ENCODE results near the gene PPP1R9B. TPM values are rescaled to one million over a fixed set of nuclear protein-coding genes. Genes with fewer than 3 reads are reported as not detected.
A peak's percentile ranks its signal among the peaks of the same experiment; 100 is the strongest.

The PPP1R9B gene, protein sequence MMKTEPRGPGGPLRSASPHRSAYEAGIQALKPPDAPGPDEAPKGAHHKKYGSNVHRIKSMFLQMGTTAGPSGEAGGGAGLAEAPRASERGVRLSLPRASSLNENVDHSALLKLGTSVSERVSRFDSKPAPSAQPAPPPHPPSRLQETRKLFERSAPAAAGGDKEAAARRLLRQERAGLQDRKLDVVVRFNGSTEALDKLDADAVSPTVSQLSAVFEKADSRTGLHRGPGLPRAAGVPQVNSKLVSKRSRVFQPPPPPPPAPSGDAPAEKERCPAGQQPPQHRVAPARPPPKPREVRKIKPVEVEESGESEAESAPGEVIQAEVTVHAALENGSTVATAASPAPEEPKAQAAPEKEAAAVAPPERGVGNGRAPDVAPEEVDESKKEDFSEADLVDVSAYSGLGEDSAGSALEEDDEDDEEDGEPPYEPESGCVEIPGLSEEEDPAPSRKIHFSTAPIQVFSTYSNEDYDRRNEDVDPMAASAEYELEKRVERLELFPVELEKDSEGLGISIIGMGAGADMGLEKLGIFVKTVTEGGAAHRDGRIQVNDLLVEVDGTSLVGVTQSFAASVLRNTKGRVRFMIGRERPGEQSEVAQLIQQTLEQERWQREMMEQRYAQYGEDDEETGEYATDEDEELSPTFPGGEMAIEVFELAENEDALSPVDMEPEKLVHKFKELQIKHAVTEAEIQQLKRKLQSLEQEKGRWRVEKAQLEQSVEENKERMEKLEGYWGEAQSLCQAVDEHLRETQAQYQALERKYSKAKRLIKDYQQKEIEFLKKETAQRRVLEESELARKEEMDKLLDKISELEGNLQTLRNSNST
- total RNA-seq (2014; rRNA removed; shearing (Covaris generic)), result 16.3 and 18.5 TPM in 2 replicates

DNA sequence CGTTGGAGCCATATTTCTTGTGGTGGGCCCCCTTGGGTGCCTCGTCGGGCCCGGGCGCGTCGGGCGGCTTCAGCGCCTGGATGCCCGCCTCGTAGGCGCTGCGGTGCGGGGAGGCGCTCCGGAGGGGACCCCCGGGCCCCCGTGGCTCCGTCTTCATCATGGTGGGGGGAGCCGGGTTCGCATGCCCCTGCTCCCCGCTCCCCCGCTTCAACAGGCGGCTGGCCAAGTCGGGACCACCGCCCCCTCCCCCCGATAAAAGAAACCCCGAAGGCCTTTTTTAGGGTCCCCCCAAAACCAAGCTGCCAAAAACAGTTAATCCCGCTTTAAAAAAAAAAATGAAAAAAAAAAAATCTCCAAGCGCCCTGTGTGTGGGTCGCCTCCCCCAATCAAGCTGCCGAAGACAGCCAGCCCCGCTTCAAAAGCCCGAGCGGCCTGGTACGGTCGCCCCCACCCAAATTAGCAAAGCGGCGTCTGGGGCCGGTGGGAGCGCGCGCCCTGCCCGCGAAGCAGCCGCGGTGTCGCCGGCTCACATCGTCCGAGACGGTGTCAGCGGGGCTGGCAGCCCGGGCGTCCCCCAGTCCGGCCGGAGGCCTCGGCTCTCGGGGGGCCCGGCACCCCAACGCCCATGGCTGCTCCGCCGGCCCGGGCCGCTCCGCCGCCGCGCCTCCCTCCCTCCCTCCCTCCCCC, at the start of gene PPP1R9B:
PPP1R9B (minus strand) TSS at position 324 of the 687 bp plus-strand sequence; CDS start at position 160, 164 bp downstream.
- no peak for DNase-seq (ENCODE audit: low spot score)

DNA sequence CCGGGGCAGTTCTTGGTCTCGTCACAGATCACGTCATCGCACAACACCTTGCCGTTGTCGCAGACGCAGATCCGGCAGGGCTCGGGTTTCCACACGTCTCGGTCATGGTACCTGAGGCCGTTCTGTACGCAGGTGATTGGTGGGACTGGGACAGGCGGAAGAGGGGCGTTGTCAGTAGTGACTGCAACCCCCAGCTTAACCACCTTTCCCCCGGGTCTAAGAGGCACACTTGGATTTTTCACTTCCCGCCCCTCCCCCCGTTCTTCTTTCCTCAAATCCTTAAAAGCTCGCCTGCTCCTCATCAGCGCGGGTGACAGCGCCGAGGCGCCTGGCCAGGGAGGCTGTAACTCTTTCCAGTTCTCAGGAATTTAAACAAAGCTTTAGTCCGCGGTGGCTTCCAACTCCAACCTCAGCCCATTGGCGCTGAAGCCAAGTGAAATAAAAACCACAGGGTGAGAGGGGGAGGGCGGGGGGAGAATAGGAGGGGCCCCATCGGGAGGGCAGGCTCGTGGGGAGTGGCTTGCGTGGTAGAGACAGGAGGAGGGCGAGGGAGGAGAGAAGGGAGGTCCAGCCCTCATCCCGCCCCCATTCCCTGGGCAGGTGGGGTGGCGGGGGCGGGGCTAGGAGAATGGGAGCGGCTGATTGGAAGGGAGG, 49.5 kb upstream of the PPP1R9B start:
- DNase-seq (ENCODE audit: low spot score), result peak; percentile 97

DNA sequence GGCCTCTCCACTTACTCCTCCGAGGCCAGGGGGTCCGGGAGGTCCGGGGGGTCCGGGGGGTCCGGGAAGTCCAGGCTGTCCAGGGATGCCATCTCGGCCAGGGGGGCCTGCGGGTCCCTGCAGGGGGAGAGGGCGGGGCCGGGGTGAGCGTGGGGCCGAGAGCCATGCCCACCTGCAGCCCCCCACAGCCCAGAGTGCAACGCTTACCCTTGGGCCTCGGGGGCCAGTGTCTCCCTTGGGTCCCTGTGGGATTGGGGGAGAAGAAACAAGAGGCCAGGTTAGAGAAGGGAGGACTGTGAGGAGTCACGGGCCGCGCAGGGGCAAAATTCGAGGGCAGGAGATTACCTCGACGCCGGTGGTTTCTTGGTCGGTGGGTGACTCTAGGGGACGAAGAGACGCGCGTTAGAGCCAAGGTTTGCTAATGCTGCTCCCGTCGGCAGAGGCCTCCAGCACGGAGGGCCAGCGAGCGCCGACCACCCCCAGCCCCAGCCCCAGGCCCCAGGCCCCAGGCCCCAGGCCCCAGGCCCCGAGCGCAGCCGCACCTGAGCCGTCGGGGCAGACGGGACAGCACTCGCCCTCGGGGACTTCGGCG, 48.8 kb upstream of the PPP1R9B start:
- no peak for DNase-seq (ENCODE audit: low spot score)

DNA sequence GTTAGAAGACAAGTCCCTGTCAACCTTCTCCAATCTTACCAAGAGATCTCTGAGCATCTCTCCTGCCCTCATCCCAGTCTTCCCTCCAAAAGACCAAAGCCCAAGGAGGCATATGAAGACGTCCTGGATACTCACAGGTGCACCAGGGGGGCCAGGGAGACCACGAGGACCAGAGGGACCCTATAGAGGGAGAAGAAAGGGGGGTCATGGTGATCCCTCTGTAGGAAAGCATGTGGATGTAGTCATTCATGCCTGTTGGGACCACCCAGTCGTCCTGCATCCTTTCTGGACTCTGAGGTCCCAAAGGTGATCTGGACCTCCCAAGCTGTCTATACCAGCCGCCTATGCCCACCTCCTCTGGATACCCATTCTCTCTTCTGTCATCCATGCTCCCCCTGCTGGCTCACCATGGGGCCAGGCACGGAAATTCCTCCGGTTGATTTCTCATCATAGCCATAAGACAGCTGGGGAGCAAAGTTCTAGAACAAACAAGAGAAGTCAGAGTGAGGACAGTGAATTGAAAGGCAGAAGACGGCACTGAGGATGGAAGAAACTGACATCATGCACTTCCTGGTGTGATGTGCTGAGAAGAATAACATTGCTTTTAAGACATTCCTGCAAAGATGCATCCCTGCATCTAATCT, 47.7 kb upstream of the PPP1R9B start:
- DNase-seq (ENCODE audit: low spot score), result peak; percentile 65

DNA sequence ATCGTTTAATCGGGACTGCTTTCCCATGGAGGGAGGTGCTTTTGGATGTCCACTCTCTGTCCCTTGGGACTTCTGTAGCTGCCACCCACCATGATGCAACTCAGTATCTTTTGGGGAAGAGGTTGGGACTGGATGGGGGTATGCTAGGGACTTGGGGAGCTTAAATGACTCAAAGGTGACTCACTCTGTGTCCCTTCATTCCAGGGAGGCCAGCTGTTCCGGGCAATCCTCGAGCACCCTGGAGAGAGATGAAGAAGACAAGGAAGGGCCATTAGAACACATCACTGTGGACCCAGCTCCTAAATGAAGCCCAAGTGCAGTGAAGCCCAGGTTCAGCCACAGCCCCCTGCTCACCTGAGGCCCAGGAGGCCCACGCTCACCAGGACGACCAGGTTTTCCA, 46.3 kb upstream of the PPP1R9B start:
- DNase-seq (ENCODE audit: low spot score), result no peak

DNA sequence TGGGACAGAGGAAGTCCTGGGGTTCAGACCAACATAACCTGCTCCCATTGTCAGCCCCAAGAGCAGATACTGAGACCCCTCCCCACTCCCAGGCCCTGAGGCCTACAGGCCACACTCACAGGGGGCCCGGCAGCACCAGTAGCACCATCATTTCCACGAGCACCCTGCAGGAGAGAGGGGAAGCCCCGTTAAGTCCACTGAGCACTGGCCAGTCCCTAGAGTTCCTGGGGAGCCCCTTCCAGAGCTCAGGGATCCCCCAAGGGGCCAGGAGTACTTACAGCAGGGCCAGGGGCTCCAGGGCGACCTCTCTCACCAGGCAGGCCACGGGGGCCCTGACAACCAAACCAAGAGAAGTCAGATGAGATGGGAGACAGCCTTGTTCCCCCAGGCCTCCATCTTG, 45.6 kb upstream of the PPP1R9B start:
- no peak for DNase-seq (ENCODE audit: low spot score)

DNA sequence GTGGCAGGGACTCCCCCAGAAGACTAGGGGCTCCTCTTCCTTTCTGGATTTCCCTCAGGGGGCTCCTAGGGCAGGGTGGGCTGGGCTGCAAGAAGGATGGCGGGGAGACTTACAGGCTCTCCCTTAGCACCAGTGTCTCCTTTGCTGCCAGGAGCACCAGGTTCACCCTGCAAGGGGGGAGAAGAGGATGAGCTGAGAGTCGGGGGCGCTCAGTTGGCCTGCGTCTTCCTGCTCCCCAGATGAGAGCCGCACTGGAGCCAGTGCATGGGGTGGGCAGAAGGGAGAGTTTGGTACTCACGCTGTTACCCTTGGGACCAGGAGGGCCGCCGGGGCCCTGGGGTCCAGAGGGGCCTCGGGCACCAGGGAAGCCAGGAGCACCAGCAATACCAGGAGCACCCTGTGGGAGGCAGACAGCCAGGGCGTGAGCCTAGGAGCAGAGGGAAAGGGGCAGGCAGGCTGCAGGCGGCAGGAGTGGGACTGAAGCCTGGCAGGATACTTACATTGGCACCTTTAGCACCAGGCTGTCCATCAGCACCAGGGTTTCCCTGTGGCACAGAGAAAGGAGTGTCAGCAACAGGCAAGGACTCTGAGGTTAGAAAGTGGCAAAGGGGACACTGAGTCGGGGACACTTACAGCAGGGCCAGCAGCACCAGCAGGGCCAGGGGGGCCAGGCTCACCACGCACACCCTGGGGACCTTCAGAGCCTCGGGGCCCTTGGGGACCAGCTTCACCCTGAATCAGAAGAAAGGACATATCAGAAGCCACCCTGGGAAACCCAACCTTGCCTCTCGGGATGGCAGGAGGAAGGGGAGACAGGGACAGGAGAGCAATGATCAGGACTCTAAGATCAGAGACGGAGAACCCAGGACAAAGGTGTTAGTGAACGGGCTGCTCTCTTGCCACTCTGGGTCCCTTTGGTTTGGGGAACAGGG, 44.7 kb upstream of the PPP1R9B start:
- DNase-seq (ENCODE audit: low spot score), result no peak

DNA sequence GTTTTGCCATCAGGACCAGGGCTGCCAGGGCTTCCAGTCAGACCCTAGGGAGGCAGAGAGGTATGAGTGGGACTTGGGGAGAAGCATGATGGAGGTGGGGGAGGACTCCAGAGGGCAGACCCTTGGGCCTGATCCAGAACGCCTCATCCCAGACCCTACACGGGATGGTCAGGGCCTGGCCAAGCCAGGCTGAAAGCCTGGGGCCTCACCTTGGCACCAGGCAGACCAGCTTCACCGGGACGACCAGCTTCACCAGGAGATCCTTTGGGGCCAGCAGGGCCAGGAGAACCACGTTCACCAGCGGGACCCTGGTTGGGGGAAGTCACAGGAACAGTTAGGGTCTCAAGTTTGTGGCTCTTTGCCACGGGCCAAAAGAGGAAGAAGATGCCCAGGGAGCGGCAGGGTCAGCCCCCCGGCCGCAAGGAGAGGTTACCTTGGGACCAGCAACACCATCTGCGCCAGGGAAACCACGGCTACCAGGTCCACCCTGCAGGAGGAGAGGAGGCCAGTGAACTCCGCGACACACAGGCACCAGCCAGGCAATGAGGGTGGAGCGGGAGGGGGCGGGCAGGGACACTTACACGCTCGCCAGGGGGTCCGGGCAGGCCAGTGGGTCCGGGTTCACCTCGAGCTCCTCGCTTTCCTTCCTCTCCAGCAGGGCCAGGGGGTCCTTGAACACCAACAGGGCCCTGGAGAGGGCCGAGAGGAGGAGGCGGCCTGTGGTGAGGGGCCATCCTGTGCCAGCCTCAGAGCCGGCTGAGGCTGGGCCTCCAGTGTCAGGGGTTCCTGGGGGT, 43.9 kb upstream of the PPP1R9B start:
- no peak for DNase-seq (ENCODE audit: low spot score)

DNA sequence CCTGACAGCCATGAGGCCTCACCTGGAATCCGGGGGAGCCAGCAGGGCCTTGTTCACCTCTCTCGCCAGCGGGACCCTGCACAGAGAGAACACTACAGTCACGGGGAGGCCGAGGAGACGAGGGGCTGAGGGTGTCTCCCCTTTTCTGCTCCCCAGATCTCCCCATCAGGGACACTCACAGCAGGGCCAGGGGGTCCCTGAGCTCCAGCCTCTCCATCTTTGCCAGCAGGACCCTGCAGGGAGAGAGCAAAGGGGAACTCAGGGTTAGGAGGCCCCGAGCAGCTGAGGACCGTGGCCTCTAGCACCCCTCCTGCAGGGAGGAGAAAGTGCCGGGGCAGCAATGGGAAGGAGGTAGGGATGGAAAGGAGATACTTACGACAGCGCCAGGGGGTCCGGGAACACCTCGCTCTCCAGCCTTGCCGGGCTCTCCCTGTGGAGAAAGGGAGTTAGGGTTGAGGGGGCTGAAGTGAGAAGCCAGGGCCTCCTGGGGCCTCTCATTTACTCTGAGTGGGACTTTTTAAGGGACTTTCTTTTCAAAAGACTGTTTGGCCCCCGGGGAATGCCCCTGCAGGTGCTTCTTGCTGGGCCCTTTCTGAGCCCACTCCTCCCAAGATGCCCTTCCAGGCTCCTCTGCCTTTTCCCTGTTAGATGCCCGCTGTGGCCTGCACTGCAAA, 42.3 kb upstream of the PPP1R9B start:
- no peak for DNase-seq (ENCODE audit: low spot score)

DNA sequence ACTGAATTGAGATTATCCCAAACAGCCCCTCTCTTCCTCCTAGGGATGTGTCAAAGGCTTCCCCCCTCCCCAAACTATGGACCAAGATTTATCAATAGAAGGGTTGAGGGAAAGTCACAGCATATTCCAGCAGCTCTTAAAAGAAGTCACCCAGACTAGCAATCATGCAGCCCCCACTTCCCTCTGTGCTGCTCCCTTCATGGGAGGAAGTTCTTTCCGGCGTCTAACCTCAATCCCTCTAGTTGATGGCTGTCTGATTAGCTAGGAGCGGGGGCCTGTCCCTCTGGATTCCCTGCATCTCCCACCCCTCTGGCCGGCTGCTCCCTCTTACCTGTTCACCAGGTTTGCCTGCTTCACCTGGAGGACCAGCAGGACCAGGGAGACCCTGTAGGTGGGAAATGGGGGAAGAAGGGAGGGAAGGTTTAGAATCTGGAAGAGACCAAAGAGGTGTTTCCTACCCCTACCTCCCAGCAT, 41.7 kb upstream of the PPP1R9B start:
- no peak for DNase-seq (ENCODE audit: low spot score)

DNA sequence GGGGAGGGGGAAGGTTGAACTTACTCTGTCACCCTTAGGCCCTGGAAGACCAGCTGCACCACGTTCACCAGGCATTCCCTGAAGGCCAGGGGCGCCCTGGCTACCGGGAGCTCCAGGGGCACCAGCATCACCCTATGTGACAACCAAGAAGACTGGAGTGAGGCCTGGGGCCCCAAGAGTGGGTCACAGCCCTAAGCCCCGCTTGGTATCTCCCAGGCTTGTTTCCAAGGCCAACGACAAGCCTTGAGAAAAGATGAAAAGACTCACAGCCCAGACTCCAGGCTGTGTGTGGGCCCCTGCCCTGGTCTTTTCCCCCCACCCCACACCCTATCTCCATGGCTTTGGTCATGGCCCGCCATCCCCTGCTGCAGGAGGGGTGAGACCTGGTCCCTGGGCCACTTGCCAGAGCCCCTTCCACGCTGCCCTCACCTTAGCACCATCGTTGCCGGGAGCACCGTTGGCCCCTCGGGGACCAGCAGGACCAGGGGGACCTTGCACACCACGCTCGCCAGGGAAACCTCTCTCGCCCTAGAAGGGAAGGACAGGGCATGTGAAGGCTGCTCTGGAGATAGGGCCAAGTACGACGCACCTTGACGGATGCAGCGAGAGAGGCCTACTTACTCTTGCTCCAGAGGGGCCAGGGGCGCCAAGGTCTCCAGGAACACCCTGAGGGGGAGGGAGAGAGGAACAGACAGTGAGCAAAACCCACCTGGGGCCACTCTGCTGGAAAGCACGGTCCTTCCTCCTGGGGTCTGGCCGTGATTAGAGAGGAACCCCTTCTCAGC, 41.1 kb upstream of the PPP1R9B start:
- no peak for DNase-seq (ENCODE audit: low spot score)

DNA sequence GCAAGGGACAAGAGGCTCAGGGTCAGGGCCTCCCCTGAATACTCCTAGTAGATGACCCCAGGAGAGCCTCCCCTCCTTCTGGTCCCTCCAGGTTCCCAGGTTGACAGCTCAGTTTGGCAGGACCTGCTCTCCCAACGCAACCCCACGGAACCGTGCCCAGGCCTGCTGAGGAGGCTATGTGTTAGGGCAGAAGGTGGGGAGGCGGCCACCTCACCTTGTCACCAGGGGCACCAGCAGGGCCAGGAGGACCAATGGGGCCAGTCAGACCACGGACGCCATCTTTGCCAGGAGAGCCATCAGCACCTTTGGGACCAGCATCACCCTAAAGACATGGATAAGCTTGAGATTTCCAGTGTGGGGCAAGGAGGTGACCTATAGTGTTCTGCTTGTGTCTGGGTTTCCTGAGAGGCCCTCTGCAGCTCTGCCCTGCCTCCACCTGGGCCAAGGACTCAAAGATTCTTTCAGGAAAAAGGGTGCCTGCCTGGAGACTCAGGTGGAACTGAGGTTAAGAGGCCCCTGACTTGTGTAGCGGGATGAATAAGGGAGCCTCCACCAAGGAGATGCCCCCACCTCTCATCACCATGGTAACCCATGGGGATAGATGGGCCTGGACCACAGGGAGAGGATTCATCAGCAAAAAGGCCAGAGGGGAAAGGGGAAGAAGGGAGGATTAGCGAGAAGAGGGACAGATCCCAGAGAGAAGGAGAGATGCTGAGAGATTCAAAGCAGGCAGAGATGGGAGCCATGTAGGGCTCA, 40.3 kb upstream of the PPP1R9B start:
- no peak for DNase-seq (ENCODE audit: low spot score)

DNA sequence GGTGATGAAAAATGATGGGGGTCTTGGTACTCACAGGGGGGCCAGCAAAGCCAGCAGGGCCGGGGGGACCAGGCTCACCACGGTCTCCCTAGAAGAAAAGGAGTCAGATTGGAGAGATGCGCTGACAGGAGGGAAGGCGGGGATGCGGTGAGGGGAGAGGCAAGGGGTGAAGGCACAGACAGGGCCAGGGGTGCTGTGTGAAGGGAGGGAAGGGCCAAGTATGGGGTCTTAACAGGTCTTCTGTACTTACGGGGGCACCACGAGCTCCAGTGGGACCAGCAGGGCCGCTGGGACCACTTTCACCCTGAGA, 39.8 kb upstream of the PPP1R9B start:
- DNase-seq (ENCODE audit: low spot score), result no peak

DNA sequence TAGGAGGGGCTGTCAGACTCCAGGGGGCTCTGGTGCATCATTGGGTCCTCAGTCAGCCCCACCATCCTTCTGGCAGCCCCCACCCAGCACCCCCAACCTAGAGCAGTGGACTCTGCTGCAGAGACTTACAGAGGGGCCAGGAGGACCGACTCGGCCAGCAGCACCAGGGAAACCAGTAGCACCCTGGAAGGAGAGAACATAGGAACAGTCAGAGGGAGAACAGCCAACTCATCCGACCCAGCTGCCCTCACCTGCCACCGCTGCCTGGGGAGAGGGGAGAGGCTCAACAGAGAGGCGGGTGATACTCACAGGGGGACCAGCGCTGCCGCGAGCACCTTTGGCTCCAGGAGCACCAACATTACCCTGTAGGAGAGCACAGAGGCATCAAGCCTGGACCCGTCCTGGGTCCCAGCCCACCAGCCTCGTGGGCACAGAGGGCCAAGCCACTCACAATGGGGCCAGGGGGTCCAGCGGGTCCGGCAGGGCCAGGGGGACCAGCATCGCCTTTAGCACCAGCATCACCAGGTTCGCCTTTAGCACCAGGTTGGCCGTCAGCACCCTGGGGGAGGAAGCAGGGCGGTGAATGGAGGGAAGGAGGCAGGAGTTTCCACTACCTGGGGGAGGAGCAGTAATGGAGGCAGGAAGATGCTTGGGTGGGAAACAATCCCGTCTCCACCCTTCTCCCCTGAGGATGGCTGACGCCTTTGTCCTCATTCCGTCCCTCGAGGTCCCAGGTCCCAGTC, 39.2 kb upstream of the PPP1R9B start:
- no peak for DNase-seq (ENCODE audit: low spot score)

DNA sequence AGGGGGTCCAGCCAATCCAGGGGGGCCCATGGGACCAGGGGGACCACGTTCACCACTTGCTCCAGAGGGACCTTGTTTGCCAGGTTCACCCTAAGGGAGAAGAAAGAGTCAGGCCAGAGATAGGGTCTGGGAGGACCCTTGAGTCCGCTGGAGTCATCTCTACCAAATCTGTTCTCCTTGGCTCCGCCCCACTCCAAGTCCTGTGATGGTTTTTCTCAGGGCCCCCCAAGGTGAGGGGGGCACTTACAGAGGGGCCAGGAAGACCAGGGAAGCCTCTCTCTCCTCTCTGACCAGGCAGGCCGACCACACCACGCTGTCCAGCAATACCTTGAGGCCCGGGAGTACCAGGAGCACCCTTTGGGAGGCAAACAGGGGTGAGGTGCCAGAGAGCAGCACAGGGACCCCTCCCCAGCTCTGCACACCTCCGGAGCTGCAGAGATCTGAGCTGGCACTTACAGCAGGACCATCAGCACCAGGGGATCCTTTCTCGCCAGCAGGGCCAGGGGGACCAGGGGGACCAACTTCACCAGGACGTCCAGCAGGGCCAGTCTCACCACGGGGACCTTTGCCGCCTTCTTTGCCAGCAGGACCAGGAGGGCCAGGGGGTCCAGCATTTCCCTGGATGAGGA, 38.6 kb upstream of the PPP1R9B start:
- DNase-seq (ENCODE audit: low spot score), result no peak

DNA sequence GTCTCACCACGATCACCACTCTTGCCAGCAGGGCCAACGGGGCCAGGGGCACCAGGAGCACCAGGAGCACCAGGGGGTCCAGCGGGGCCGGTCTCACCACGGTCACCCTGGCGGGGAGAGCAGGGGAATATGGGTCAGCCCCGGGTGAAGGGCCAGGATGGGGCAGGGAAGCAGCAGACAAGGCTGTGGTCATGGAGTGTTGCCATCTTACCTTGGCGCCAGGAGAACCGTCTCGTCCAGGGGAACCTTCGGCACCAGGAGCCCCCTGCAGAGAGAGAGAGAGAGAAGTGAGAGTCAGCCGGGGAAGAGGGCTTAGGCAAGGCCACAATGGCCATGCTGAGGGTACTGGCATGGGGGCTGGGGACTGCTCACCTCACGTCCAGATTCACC, 38.0 kb upstream of the PPP1R9B start:
- DNase-seq (ENCODE audit: low spot score), result no peak

Measured in H4 (cell line).